Mesenchymal stem cell (in vitro differentiated cells and primary cell): ENCODE measurements around the gene MYL7.

ENCODE experiments used
- DNase-seq: peaks from one replicate; pipeline ENCODE4 v3.0.0-alpha.2; 2013
- H2AFZ ChIP-seq: one replicate; pipeline ENCODE4 v1.6.1; 2013; ENCODE audit warnings: low read depth, mild to moderate bottlenecking, control low read depth, inconsistent platforms, low read length, moderate library complexity
- H2AK5ac ChIP-seq: 2 replicates; pipeline ENCODE4 v1.6.1; 2013; ENCODE audit warnings: low read length, moderate library complexity, mild to moderate bottlenecking, inconsistent platforms; ENCODE audit not compliant: severe bottlenecking
- H2BK120ac ChIP-seq: one replicate; pipeline ENCODE4 v1.6.1; 2013; ENCODE audit warnings: low read depth, mild to moderate bottlenecking, inconsistent platforms, low read length, moderate library complexity
- H2BK12ac ChIP-seq, 2 experiments: one replicate each; pipeline ENCODE4 v1.6.1; 2013; ENCODE audit warnings: inconsistent platforms in 2 of 2, low read length in 2 of 2, mild to moderate bottlenecking in 2 of 2, moderate library complexity in 2 of 2, control low read depth in 1 of 2
- H2BK15ac ChIP-seq: one replicate; pipeline ENCODE4 v1.6.1; 2013; ENCODE audit warnings: mild to moderate bottlenecking, low read depth, inconsistent platforms; ENCODE audit not compliant: poor library complexity, severe bottlenecking
- H2BK5ac ChIP-seq: 2 replicates; pipeline ENCODE4 v1.6.1; 2013; ENCODE audit warnings: low read depth, mild to moderate bottlenecking, low read length, control low read depth, inconsistent platforms; ENCODE audit not compliant: poor library complexity, severe bottlenecking
- H3K14ac ChIP-seq, 2 experiments: one replicate each; pipeline ENCODE4 v1.6.1; 2013; ENCODE audit warnings: inconsistent platforms in 2 of 2, low read length in 2 of 2, control low read depth in 1 of 2, mild to moderate bottlenecking in 1 of 2, moderate library complexity in 1 of 2
- H3K18ac ChIP-seq, 2 experiments: one replicate each; pipeline ENCODE4 v1.6.1; 2013; ENCODE audit warnings: inconsistent platforms in 2 of 2, low read length in 2 of 2, control low read depth in 1 of 2, low read depth in 1 of 2, mild to moderate bottlenecking in 1 of 2
- H3K23ac ChIP-seq, 2 experiments: one replicate each; pipeline ENCODE4 v1.6.1; 2013; ENCODE audit warnings: inconsistent platforms in 2 of 2, low read length in 2 of 2, mild to moderate bottlenecking in 2 of 2, moderate library complexity in 2 of 2, control low read depth in 1 of 2
- H3K27ac ChIP-seq: 2 replicates; pipeline ENCODE4 v1.5.1; 2013; ENCODE audit warnings: mild to moderate bottlenecking, moderate library complexity, low read length, control low read depth, inconsistent platforms; ENCODE audit not compliant: poor library complexity, severe bottlenecking
- H3K27me3 ChIP-seq, 2 experiments: 2 replicates each; pipeline versions ENCODE4 v1.6.1 to v1.7.0; 2013; ENCODE audit warnings: low read length in 2 of 2, mild to moderate bottlenecking in 2 of 2, moderate library complexity in 2 of 2, control low read depth in 1 of 2, inconsistent platforms in 1 of 2; ENCODE audit not compliant: control insufficient read depth in 1 of 2, insufficient read depth in 1 of 2
- H3K36me3 ChIP-seq, 2 experiments: 2 replicates each; pipeline versions ENCODE4 v1.6.1 to v1.7.0; 2013; ENCODE audit warnings: low read length in 2 of 2, control low read depth in 1 of 2, inconsistent platforms in 1 of 2, low read depth in 1 of 2, mild to moderate bottlenecking in 1 of 2; ENCODE audit not compliant: insufficient read depth in 2 of 2, control insufficient read depth in 1 of 2
- H3K4ac ChIP-seq, 2 experiments: one replicate each; pipeline ENCODE4 v1.6.1; 2013; ENCODE audit warnings: inconsistent platforms in 2 of 2, low read length in 2 of 2, mild to moderate bottlenecking in 2 of 2, moderate library complexity in 2 of 2, control low read depth in 1 of 2, low read depth in 1 of 2
- H3K4me1 ChIP-seq: 2 replicates; pipeline ENCODE4 v1.6.1; 2013; ENCODE audit warnings: low read depth, low read length, control low read depth; ENCODE audit not compliant: control insufficient read depth, insufficient read depth
- H3K4me2 ChIP-seq: 2 replicates; pipeline ENCODE4 v1.6.1; 2013; ENCODE audit warnings: low read length, mild to moderate bottlenecking, inconsistent platforms; ENCODE audit not compliant: poor library complexity, severe bottlenecking
- H3K4me3 ChIP-seq, 2 experiments: 2 replicates each; pipeline versions ENCODE4 v1.5.1 to v1.7.0; 2013; ENCODE audit warnings: low read length in 2 of 2, mild to moderate bottlenecking in 2 of 2, control low read depth in 1 of 2, low read depth in 1 of 2; ENCODE audit not compliant: insufficient read depth in 1 of 2
- H3K79me1 ChIP-seq: replicated peaks from 2 replicates; pipeline ENCODE4 v1.6.1; 2013; ENCODE audit warnings: mild to moderate bottlenecking, control low read depth, low read length, inconsistent platforms; ENCODE audit not compliant: poor library complexity, severe bottlenecking
- H3K9ac ChIP-seq: 2 replicates; pipeline ENCODE4 v1.7.0; 2013; ENCODE audit warnings: mild to moderate bottlenecking, low read length, moderate library complexity
- H3K9me3 ChIP-seq: 2 replicates; pipeline ENCODE4 v1.7.0; 2013; ENCODE audit warnings: mild to moderate bottlenecking, low read length; ENCODE audit not compliant: control insufficient read depth
- H4K8ac ChIP-seq: one replicate; pipeline ENCODE4 v1.6.1; 2013; ENCODE audit warnings: inconsistent platforms, mild to moderate bottlenecking, low read length, moderate library complexity
- H4K91ac ChIP-seq: one replicate; pipeline ENCODE4 v1.6.1; 2013; ENCODE audit warnings: mild to moderate bottlenecking, low read length, inconsistent platforms
- WGBS: methylation state at CpG from one replicate; pipeline ENCODE4 v1.1.7; 2013; ENCODE audit warnings: mixed read lengths; 5-methylcytosine and 5-hydroxymethylcytosine counted together

The MYL7 gene

DNA sequence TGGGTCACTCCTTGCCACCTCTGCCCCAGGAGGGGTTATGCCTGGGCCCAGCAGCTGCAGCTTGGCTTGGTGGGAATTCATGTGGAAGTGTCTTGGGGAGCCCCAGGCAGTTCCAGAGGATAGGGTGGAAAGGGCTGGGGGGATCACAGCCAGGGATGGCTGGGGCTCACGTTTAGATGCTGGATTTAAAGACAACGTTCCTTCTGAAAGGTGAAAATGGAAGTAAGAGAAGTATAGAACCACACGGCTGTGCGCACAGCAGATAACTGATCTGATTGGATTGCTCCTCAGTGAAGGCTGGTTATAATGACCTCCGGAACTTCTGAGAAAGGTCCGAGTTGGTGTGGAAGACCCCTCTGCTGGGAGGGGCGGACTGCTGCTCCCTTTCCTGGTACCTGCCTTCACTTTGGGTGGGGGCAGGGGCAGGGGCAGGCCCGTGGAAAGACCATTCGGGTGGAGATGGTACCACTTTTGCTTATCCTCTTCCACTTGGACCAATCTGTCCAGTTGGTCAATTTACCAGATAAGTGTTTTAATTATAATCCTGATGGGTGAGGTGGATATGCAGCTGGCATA is 7.9 kb upstream of the MYL7 start:
- Histone ChIP-seq H4K91ac (no peak overlapping the region), H3K23ac (no peak overlapping the region), H2BK5ac (no peak overlapping the region), H3K18ac (no peak overlapping the region), H2BK120ac (no peak overlapping the region), H3K4me2 (no peak overlapping the region), H3K4me3 (no peak overlapping the region), H3K4ac (no peak overlapping the region), H3K79me1 (no peaks in the 10 kb centered on the region), H3K9ac (no peak overlapping the region), H3K4me1 (peaks cover 21% of the 10 kb centered on the region), H2BK12ac (no peak overlapping the region), H3K36me3 (no peaks in the 10 kb centered on the region), H2AK5ac (no peak overlapping the region), H3K27ac (no peak overlapping the region), H3K27me3 (peaks cover 16 to 22% of the 10 kb centered on the region in 2 experiments), H2AFZ (no peak overlapping the region), H4K8ac (no peak overlapping the region), H2BK15ac (no peak overlapping the region), H3K9me3 (no peaks in the 10 kb centered on the region), H3K14ac (no peak overlapping the region)
- no peak for DNase-seq
- WGBS = 85% methylated on average over 7 of the region's 9 CpGs

DNA sequence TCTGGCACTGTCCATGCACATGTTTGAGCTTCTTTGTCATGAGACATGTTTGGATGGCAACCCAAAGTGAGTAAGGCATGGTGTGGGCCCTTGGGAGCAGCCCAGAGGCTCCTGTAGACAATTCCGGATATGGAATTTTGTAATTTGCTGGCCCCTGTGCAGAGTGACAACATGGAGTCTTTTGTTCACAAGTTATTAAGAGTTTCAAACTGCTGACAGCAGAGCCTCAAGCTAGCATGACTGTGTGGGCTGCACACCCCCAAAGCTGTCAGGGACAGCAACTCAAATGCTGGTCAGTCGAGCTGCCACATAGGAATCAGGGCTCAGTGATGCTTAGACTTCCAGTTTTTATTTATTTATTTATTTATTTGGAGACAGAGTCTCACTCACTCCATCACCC is 7.0 kb upstream of the MYL7 start:
- no peak overlapping the region for H3K23ac ChIP-seq
- peaks cover 16 to 22% of the 10 kb centered on the region in 2 experiments for H3K27me3 ChIP-seq
- H2AFZ ChIP-seq = no peak overlapping the region
- H3K9me3 ChIP-seq = no peaks in the 10 kb centered on the region
- H3K14ac ChIP-seq = no peak overlapping the region
- H2AK5ac ChIP-seq = no peak overlapping the region
- H3K36me3 ChIP-seq = no peaks in the 10 kb centered on the region
- no peaks in the 10 kb centered on the region for H3K79me1 ChIP-seq
- no peak overlapping the region for H4K91ac ChIP-seq
- no peak overlapping the region for H3K4ac ChIP-seq
- no peak overlapping the region for H3K27ac ChIP-seq
- no peak overlapping the region for H2BK5ac ChIP-seq
- no peak overlapping the region for H2BK12ac ChIP-seq
- H2BK15ac ChIP-seq = no peak overlapping the region
- H3K4me1 ChIP-seq = peaks cover 19% of the 10 kb centered on the region
- no peak overlapping the region for H4K8ac ChIP-seq
- no peak overlapping the region for H2BK120ac ChIP-seq
- no peak overlapping the region for H3K4me3 ChIP-seq
- no peak overlapping the region for H3K9ac ChIP-seq
- DNase-seq = no peak
- 92% methylated on average over 2 of the region's 2 CpGs for WGBS
- no peak overlapping the region for H3K18ac ChIP-seq
- no peak overlapping the region for H3K4me2 ChIP-seq

DNA sequence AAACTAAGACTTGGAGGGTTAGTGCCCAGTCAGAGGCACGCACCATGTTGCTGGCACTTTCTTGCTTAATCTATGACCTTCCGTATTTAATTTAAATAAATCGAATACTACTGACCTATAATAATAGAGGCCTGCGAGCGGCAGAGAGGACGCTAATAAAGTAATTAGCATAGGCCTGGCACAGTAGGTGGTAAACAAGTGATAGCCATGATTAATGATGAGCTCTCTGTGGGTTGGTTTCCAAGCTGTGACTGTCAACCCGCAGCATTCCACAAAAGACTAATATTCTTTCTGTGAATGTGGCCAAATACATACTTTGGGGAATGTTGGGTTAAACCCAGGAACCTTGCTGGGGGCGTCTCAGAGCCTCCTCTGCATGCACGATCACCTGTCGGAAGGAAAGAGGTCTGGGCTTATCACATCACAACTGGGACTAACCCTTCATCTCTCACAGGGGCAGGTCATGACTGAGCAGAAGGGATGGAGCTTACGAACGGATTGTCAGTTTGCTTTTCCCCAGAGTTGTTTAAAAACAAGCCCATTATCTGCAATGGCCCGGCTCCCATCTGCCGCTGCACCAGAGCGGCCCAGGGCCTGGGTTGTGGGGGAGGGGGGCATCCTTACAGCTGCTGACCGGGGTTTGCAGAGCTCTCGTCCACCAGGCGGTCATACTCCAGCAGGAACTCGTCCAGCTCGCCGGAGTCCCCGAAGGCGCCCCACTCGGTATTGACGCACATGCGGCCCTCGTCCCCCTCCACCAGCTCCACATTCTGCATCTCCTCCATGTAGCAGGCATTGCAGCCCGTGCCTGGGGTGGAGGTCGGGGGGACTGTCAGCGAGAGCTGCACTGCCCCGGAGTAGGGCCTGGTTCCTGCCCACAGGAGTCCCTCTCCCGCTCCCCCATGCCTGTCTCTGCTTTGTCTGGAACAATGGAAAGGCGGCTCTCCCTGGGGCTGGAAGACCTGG is 6.2 kb upstream of the MYL7 start:
- Histone ChIP-seq H3K9me3 (no peaks in the 10 kb centered on the region), H3K9ac (no peak overlapping the region), H3K36me3 (no peaks in the 10 kb centered on the region), H3K4me1 (peaks cover 19% of the 10 kb centered on the region), H3K79me1 (no peaks in the 10 kb centered on the region), H4K91ac (no peak overlapping the region), H3K27me3 (peaks cover 16 to 22% of the 10 kb centered on the region in 2 experiments), H3K4me3 (no peak overlapping the region), H2BK15ac (no peak overlapping the region), H4K8ac (no peak overlapping the region), H2AK5ac (no peak overlapping the region), H3K23ac (no peak overlapping the region), H2BK5ac (no peak overlapping the region), H3K4ac (no peak overlapping the region), H3K27ac (no peak overlapping the region), H2BK12ac (no peak overlapping the region), H3K18ac (no peak overlapping the region), H2BK120ac (no peak overlapping the region), H3K14ac (no peak overlapping the region), H3K4me2 (no peak overlapping the region), H2AFZ (no peak overlapping the region)
- WGBS = 85% methylated on average over 33 of the region's 33 CpGs
- DNase-seq = no peak
